Caco-2 (cell line): ENCODE measurements around the gene MEF2C. TPM values are rescaled to one million over a fixed set of nuclear protein-coding genes. Genes with fewer than 3 reads are reported as not detected.

Experiments used
- BruUV-seq: library from RNA; stranded (reverse); fragments of 400-500 nt; replicated peaks from 2 replicates; lab custom pipeline; 2021; lab: Mats Ljungman, UMichigan
- CTCF ChIA-PET: fragments of 300-600 bp; sonication (Branson Sonifier 250); formaldehyde crosslinking; loops from one replicate; lab custom pipeline; 2022; ENCODE audit warnings: antibody characterized with exemption; lab: Charles Lee
- POLR2A ChIA-PET: fragments of 300-600 bp; sonication (Branson Sonifier 250); formaldehyde crosslinking; loops from one replicate; lab custom pipeline; 2022; ENCODE audit warnings: antibody characterized with exemption; lab: Charles Lee
- DNase-seq, 2 experiments: peaks; one replicate each; pipeline versions ENCODE4 v3.0.0 to v3.0.0-alpha.2; 2020 to 2022
- H3K27me3 ChIP-seq: replicated peaks from 2 replicates; pipeline ENCODE4 v1.6.0; 2011; ENCODE audit warnings: low read length; ENCODE audit not compliant: control insufficient read depth, insufficient read depth
- H3K36me3 ChIP-seq: 2 replicates; pipeline ENCODE4 v1.5.1; 2011; ENCODE audit warnings: low read length; ENCODE audit not compliant: control insufficient read depth, insufficient read depth
- H3K4me1 ChIP-seq: fragments of 250-450 bp; sonication (Bioruptor Pico); 2 replicates; pipeline ENCODE4 v1.5.1; 2020; ENCODE audit warnings: mild to moderate bottlenecking
- H3K4me3 ChIP-seq: 2 replicates; pipeline ENCODE4 v1.5.1; 2011; ENCODE audit warnings: low read depth, mild to moderate bottlenecking, control low read depth, low read length
- H3K9me3 ChIP-seq: fragments of 250-450 bp; sonication (Bioruptor Pico); 2 replicates; pipeline ENCODE4 v1.5.1; 2020; ENCODE audit warnings: mild to moderate bottlenecking, moderate library complexity
- H3K27ac Mint-ChIP-seq: one replicate; pipeline ENCODE4 v1.8.0; 2022; ENCODE audit warnings: mixed read lengths; ENCODE audit not compliant: unreplicated experiment
- H3K27me3 Mint-ChIP-seq: one replicate; pipeline ENCODE4 v1.8.0; 2022; ENCODE audit warnings: mixed read lengths; ENCODE audit not compliant: insufficient read depth, unreplicated experiment
- H3K36me3 Mint-ChIP-seq: one replicate; pipeline ENCODE4 v1.8.0; 2022; ENCODE audit warnings: mild to moderate bottlenecking, mixed read lengths; ENCODE audit not compliant: insufficient read depth, unreplicated experiment
- H3K4me1 Mint-ChIP-seq: one replicate; pipeline ENCODE4 v1.8.0; 2022; ENCODE audit warnings: low read depth, mixed read lengths; ENCODE audit not compliant: unreplicated experiment
- H3K4me3 Mint-ChIP-seq: one replicate; pipeline ENCODE4 v1.8.0; 2022; ENCODE audit warnings: mild to moderate bottlenecking, moderate library complexity, mixed read lengths; ENCODE audit not compliant: unreplicated experiment
- H3K9me3 Mint-ChIP-seq: one replicate; pipeline ENCODE4 v1.8.0; 2022; ENCODE audit warnings: mixed read lengths; ENCODE audit not compliant: unreplicated experiment
- CTCF ChIP-seq, 2 experiments: fragments of 200-600 bp in 1 of 2; IDR thresholded peaks; 1 replicate in 1 of 2; 2 replicates in 1 of 2; pipeline versions ENCODE4 v1.5.1 to v1.8.0; 2011 to 2022; ENCODE audit warnings: antibody characterized with exemption in 1 of 2, control low read depth in 1 of 2, inconsistent platforms in 1 of 2, low read depth in 1 of 2, low read length in 1 of 2, mild to moderate bottlenecking in 1 of 2, moderate library complexity in 1 of 2; ENCODE audit not compliant: insufficient read depth in 1 of 2, severe bottlenecking in 1 of 2, unreplicated experiment in 1 of 2
- intact Hi-C: fragments of 100-400 bp; cut with micrococcal nuclease; formaldehyde crosslinking; loops from one replicate; pipeline ENCODE4 v1.10.0; 2022; ENCODE audit not compliant: unreplicated experiment
- total RNA-seq: library from RNA; stranded (reverse); gene quantifications from 2 replicates; pipeline ENCODE4 v1.2.3, GENCODE V29; 2022

Gene MEF2C
- total RNA-seq, 1 experiment from 2014 or later: 1.5 TPM

GRCh38 chr5:88876714-88877113, 6.3 kb downstream of the MEF2C start:
- CTCF ChIA-PET: no interaction called here

GRCh38 chr5:88875341-88876234, 7.4 kb downstream of the MEF2C start:
- Mint-ChIP-seq H3K9me3 (no peaks in the 10 kb centered on the region), H3K27me3 (no peaks in the 10 kb centered on the region), H3K4me3 (no peak overlapping the region), H3K36me3 (no peaks in the 10 kb centered on the region), H3K27ac (no peak overlapping the region), H3K4me1 (no peaks in the 10 kb centered on the region)
- H3K36me3 ChIP-seq: no peaks in the 10 kb centered on the region
- ChIA-PET CTCF (no interaction called here), POLR2A (no interaction called here)
- no peak for DNase-seq
- H3K27me3 ChIP-seq: no peaks in the 10 kb centered on the region
- no TSS peak for BruUV-seq
- H3K4me3 ChIP-seq: no peak overlapping the region
- H3K4me1 ChIP-seq: peaks cover 11% of the 10 kb centered on the region; the same call in 1 of the 2 replicates
- intact Hi-C loops: no loop called here
- TF ChIP-seq CTCF (IDR thresholded peaks at IDR 0.05; ENCODE audit: insufficient read depth in 1 of 2, low read depth in 1 of 2, low read length in 1 of 2, severe bottlenecking in 1 of 2, unreplicated experiment in 1 of 2): no peak
- H3K9me3 ChIP-seq: no peaks in the 10 kb centered on the region

More at GRCh38 chr5:88876714-88877113, 6.3 kb downstream of the MEF2C start:
- Mint-ChIP-seq H3K4me3 (no peak overlapping the region), H3K4me1 (no peaks in the 10 kb centered on the region), H3K36me3 (no peaks in the 10 kb centered on the region), H3K9me3 (no peaks in the 10 kb centered on the region), H3K27me3 (no peaks in the 10 kb centered on the region), H3K27ac (no peak overlapping the region)
- POLR2A ChIA-PET: no interaction called here
- Histone ChIP-seq H3K4me1 (peaks cover 11% of the 10 kb centered on the region; the same call in 1 of the 2 replicates), H3K4me3 (no peak overlapping the region), H3K9me3 (no peaks in the 10 kb centered on the region), H3K36me3 (no peaks in the 10 kb centered on the region), H3K27me3 (no peaks in the 10 kb centered on the region)
- no peak for TF ChIP-seq CTCF (IDR thresholded peaks at IDR 0.05; ENCODE audit: insufficient read depth in 1 of 2, low read depth in 1 of 2, low read length in 1 of 2, severe bottlenecking in 1 of 2, unreplicated experiment in 1 of 2)
- intact Hi-C loops: no loop called here
- no peak for DNase-seq
- BruUV-seq: no TSS peak

GRCh38 chr5:88873447-88873846, 9.5 kb downstream of the MEF2C start:
- no peaks in the 10 kb centered on the region for H3K4me1 Mint-ChIP-seq
- no peaks in the 10 kb centered on the region for H3K27me3 Mint-ChIP-seq
- H3K4me1 ChIP-seq: peaks cover 4% of the 10 kb centered on the region; the same call in 1 of the 2 replicates
- no peak overlapping the region for H3K4me3 ChIP-seq
- no TSS peak for BruUV-seq
- H3K9me3 ChIP-seq: no peaks in the 10 kb centered on the region
- H3K27me3 ChIP-seq: no peaks in the 10 kb centered on the region
- H3K9me3 Mint-ChIP-seq: no peaks in the 10 kb centered on the region
- no peaks in the 10 kb centered on the region for H3K36me3 Mint-ChIP-seq
- no peak overlapping the region for H3K4me3 Mint-ChIP-seq
- no peaks in the 10 kb centered on the region for H3K36me3 ChIP-seq
- intact Hi-C loops: no loop called here
- ChIA-PET POLR2A (no interaction called here), CTCF (no interaction called here)
- no peak for DNase-seq
- H3K27ac Mint-ChIP-seq: no peak overlapping the region
- no peak for TF ChIP-seq CTCF (IDR thresholded peaks at IDR 0.05; ENCODE audit: insufficient read depth in 1 of 2, low read depth in 1 of 2, low read length in 1 of 2, severe bottlenecking in 1 of 2, unreplicated experiment in 1 of 2)
